ENCODE measurements around the gene BMP10. TPM values are rescaled to one million over a fixed set of nuclear protein-coding genes. Genes with fewer than 3 reads are reported as not detected.

Gene BMP10
- total RNA-seq, 1 donor from 2014 or later, result not detected

GRCh38 chr2:68832233-68832869, 38.8 kb downstream of the BMP10 start:
- TF ChIP-seq CTCF (IDR thresholded peaks at IDR 0.05), result no peak
- DNase-seq (ENCODE audit: low spot score in 2 of 2), result peak; percentile 70 to 94
- Histone ChIP-seq H3K4me3 (no peak overlapping the region), H3K9me3 (no peaks in the 10 kb centered on the region), H3K27me3 (no peaks in the 10 kb centered on the region), H3K4me1 (peaks cover 28 to 45% of the 10 kb centered on the region in 2 donors), H3K36me3 (no peaks in the 10 kb centered on the region), H3K27ac (peak overlapping the region; percentile 95 to 97)
- intact Hi-C loops (cut with DNase I), result loop anchor here (1.0 to 10.0 kb wide), 4 partner anchors 75 to 605 kb away; partner anchors contain the start of genes APLF, FBXO48, NFU1 and PPP3R1

- Histone ChIP-seq H3K4me1 (peaks cover 28 to 45% of the 10 kb centered on the region in 2 donors), H3K36me3 (no peaks in the 10 kb centered on the region), H3K27me3 (no peaks in the 10 kb centered on the region), H3K9me3 (no peaks in the 10 kb centered on the region), H3K27ac (peak overlapping the region; percentile 95 to 97), H3K4me3 (no peak overlapping the region)
- intact Hi-C loops (cut with DNase I), result loop anchor here (1.0 to 10.0 kb wide), 4 partner anchors 76 to 606 kb away; partner anchors contain the start of genes APLF, FBXO48, NFU1 and PPP3R1
- TF ChIP-seq CTCF (IDR thresholded peaks at IDR 0.05), result no peak
- no peak for DNase-seq (ENCODE audit: low spot score in 2 of 2)
Observed at GRCh38 chr2:68831686-68832232, 39.4 kb downstream of the BMP10 start.

- Histone ChIP-seq H3K9me3 (no peaks in the 10 kb centered on the region), H3K27me3 (no peaks in the 10 kb centered on the region), H3K36me3 (no peaks in the 10 kb centered on the region), H3K4me3 (no peak overlapping the region), H3K4me1 (peaks cover 28 to 45% of the 10 kb centered on the region in 2 donors), H3K27ac (peak overlapping the region; percentile 95 to 97)
- DNase-seq (ENCODE audit: low spot score in 2 of 2), result no peak
- TF ChIP-seq CTCF (IDR thresholded peaks at IDR 0.05), result no peak
- intact Hi-C loops (cut with DNase I), result loop anchor here (5.0 to 10.0 kb wide), 2 partner anchors 78 to 575 kb away; partner anchors contain the start of gene PPP3R1
Observed at GRCh38 chr2:68829749-68830148, 41.4 kb downstream of the BMP10 start.

- TF ChIP-seq CTCF (IDR thresholded peaks at IDR 0.05), result peak in 1 of 3 experiments; percentile 21
- Histone ChIP-seq H3K27me3 (no peaks in the 10 kb centered on the region), H3K4me1 (peaks cover 28 to 45% of the 10 kb centered on the region in 2 donors), H3K36me3 (no peaks in the 10 kb centered on the region), H3K9me3 (no peaks in the 10 kb centered on the region), H3K27ac (peak overlapping the region; percentile 95 to 97), H3K4me3 (no peak overlapping the region)
- DNase-seq (ENCODE audit: low spot score in 2 of 2), result peak; percentile 86 to 98
- intact Hi-C loops (cut with DNase I), result no loop called here
Observed at GRCh38 chr2:68828887-68829708, 42.1 kb downstream of the BMP10 start.

- H3K27me3 ChIP-seq, result no peaks in the 10 kb centered on the region
- H3K4me3 ChIP-seq, result no peak overlapping the region
- DNase-seq (ENCODE audit: low spot score in 2 of 2), result no peak
- H3K4me1 ChIP-seq, result peaks cover 25 to 40% of the 10 kb centered on the region in 2 donors
- H3K27ac ChIP-seq, result peak overlapping the region in 1 of 2 donors; percentile 95
- H3K9me3 ChIP-seq, result no peaks in the 10 kb centered on the region
- TF ChIP-seq CTCF (IDR thresholded peaks at IDR 0.05), result no peak
- intact Hi-C loops (cut with DNase I), result no loop called here
- H3K36me3 ChIP-seq, result no peaks in the 10 kb centered on the region
Observed at GRCh38 chr2:68827666-68828065, 43.5 kb downstream of the BMP10 start.
